ENCODE measurements around the gene SLMAP. TPM values are rescaled to one million over a fixed set of nuclear protein-coding genes. Genes with fewer than 3 reads are reported as not detected.

The SLMAP gene
- polyA plus RNA-seq (ENCODE audit: insufficient read length) = 84.1 TPM

GRCh38 chr3:57755741-57756527 is at the start of gene SLMAP:
TSS of gene SLMAP (plus strand) at chr3:57756309. CDS start at chr3:57757652, 1,343 bp downstream.
- peak; percentile 92 for DNase-seq (ENCODE audit: low read depth)

GRCh38 chr3:57706462-57706861 is 49.6 kb upstream of the SLMAP start:
- DNase-seq (ENCODE audit: low read depth) = no peak

- no peak for DNase-seq (ENCODE audit: low read depth)
These were observed 47.1 kb upstream of the SLMAP start for GRCh38 chr3:57709031-57709430.

GRCh38 chr3:57709559-57709958 is 46.5 kb upstream of the SLMAP start:
- no peak for DNase-seq (ENCODE audit: low read depth)

- DNase-seq (ENCODE audit: low read depth) = no peak
These were observed 40.4 kb upstream of the SLMAP start for GRCh38 chr3:57715686-57716085.

- DNase-seq (ENCODE audit: low read depth) = no peak
These were observed 38.8 kb upstream of the SLMAP start for GRCh38 chr3:57717205-57717868.

- DNase-seq (ENCODE audit: low read depth) = no peak
These were observed 38.0 kb upstream of the SLMAP start for GRCh38 chr3:57718118-57718517.

- DNase-seq (ENCODE audit: low read depth) = no peak
These were observed 29.7 kb upstream of the SLMAP start for GRCh38 chr3:57726397-57726796.

- no peak for DNase-seq (ENCODE audit: low read depth)
These were observed 29.0 kb upstream of the SLMAP start for GRCh38 chr3:57727106-57727505.

- DNase-seq (ENCODE audit: low read depth) = no peak
These were observed 26.6 kb upstream of the SLMAP start for GRCh38 chr3:57729334-57730045.

- no peak for DNase-seq (ENCODE audit: low read depth)
These were observed 25.4 kb upstream of the SLMAP start for GRCh38 chr3:57730682-57731081.

GRCh38 chr3:57731311-57731710 is 24.8 kb upstream of the SLMAP start:
- no peak for DNase-seq (ENCODE audit: low read depth)

GRCh38 chr3:57733790-57734189 is 22.3 kb upstream of the SLMAP start:
- no peak for DNase-seq (ENCODE audit: low read depth)

- no peak for DNase-seq (ENCODE audit: low read depth)
These were observed 20.7 kb upstream of the SLMAP start for GRCh38 chr3:57735405-57735804.

- DNase-seq (ENCODE audit: low read depth) = no peak
These were observed 18.3 kb upstream of the SLMAP start for GRCh38 chr3:57737840-57738239.

GRCh38 chr3:57738391-57738790 is 17.7 kb upstream of the SLMAP start:
- no peak for DNase-seq (ENCODE audit: low read depth)

- DNase-seq (ENCODE audit: low read depth) = no peak
These were observed 16.1 kb upstream of the SLMAP start for GRCh38 chr3:57740027-57740426.

GRCh38 chr3:57743496-57743895 is 12.6 kb upstream of the SLMAP start:
- no peak for DNase-seq (ENCODE audit: low read depth)

- DNase-seq (ENCODE audit: low read depth) = no peak
These were observed 11.0 kb upstream of the SLMAP start for GRCh38 chr3:57745101-57745500.

GRCh38 chr3:57746156-57747010 is 9.7 kb upstream of the SLMAP start:
- no peak for DNase-seq (ENCODE audit: low read depth)

GRCh38 chr3:57749542-57749941 is 6.6 kb upstream of the SLMAP start:
- no peak for DNase-seq (ENCODE audit: low read depth)

- DNase-seq (ENCODE audit: low read depth) = no peak
These were observed 3.8 kb upstream of the SLMAP start for GRCh38 chr3:57752307-57752706.
